HCT116 (cell line): Measurements from ENCODE around the gene GRAMD4. TPM values are rescaled to one million over a fixed set of nuclear protein-coding genes. Genes with fewer than 3 reads are reported as not detected.

Experiments used
- ATAC-seq: fragments of 200-7000 bp; cut with Tn5 transposase; 2 replicates; pipeline ENCODE4 v1.9.1; 2020; ENCODE audit warnings: mild to moderate bottlenecking, moderate library complexity
- BruUV-seq: library from RNA; stranded (reverse); fragments of 400-500 nt; replicated peaks from 2 replicates; lab custom pipeline; 2021; lab: Mats Ljungman, UMichigan
- CTCF ChIA-PET: fragments of 300-600 bp; sonication (Branson Sonifier 250); formaldehyde crosslinking; loops from one replicate; lab custom pipeline; 2021; ENCODE audit warnings: antibody characterized with exemption; lab: Charles Lee
- POLR2A ChIA-PET: fragments of 300-600, 350-600 bp; sonication (Branson Sonifier 250); formaldehyde crosslinking; loops from one replicate; lab custom pipeline; 2021; ENCODE audit warnings: antibody characterized with exemption; lab: Charles Lee
- RAD21 ChIA-PET, 2 experiments: fragments of 300-600 bp; sonication (Branson Sonifier 250); formaldehyde crosslinking; loops; one replicate each; lab custom pipeline; 2023; ENCODE audit warnings: low total read pairs in 2 of 2; ENCODE audit not compliant: uncharacterized antibody in 2 of 2, unreplicated experiment in 2 of 2, low non-redundant PET in 1 of 2; lab: Charles Lee
- DNase-seq: peaks from one replicate; pipeline ENCODE4 v3.0.0-alpha.2; 2010; ENCODE audit warnings: low read depth, low spot score
- H2AFZ ChIP-seq: fragments of 200-600 bp; shearing (Covaris generic), sonication (generic); 2 replicates; pipeline ENCODE4 v1.6.1; 2017; ENCODE audit warnings: low read depth, mixed run types, mixed read lengths, antibody characterized with exemption, low read length; ENCODE audit not compliant: poor library complexity, severe bottlenecking
- H3K27ac ChIP-seq: 2 replicates; pipeline ENCODE4 v1.5.1; 2012; ENCODE audit warnings: low read depth, low read length
- H3K27me3 ChIP-seq: fragments of 200-600 bp; sonication (generic); 2 replicates; pipeline ENCODE4 v1.6.1; 2016; ENCODE audit warnings: mixed run types, low read length, mixed read lengths; ENCODE audit not compliant: insufficient read depth
- H3K36me3 ChIP-seq, 2 experiments: fragments of 200-500 bp in 1 of 2; fragments of 200-600 bp in 1 of 2; sonication (Bioruptor generic) in 1 of 2; sonication (generic) in 1 of 2; 2 replicates each; pipeline versions ENCODE4 v1.5.1 to v1.6.1; 2014 to 2016; ENCODE audit warnings: low read length in 2 of 2, inconsistent platforms in 1 of 2, mixed read lengths in 1 of 2, mixed run types in 1 of 2; ENCODE audit not compliant: insufficient read depth in 2 of 2, control insufficient read depth in 1 of 2
- H3K4me1 ChIP-seq, 2 experiments: fragments of 200-600 bp in 1 of 2; sonication (generic) in 1 of 2; 2 replicates each; pipeline versions ENCODE4 v1.5.1 to v1.6.1; 2012 to 2017; ENCODE audit warnings: low read length in 2 of 2, inconsistent platforms in 1 of 2, mild to moderate bottlenecking in 1 of 2, mixed read lengths in 1 of 2, mixed run types in 1 of 2, moderate library complexity in 1 of 2; ENCODE audit not compliant: insufficient read depth in 2 of 2, control insufficient read depth in 1 of 2
- H3K4me2 ChIP-seq: fragments of 200-600 bp; sonication (generic); 2 replicates; pipeline ENCODE4 v1.6.1; 2017; ENCODE audit warnings: mixed run types, low read length, mixed read lengths
- H3K4me3 ChIP-seq, 2 experiments: fragments of 200-600 bp in 1 of 2; sonication (generic) in 1 of 2; replicated peaks in 1 of 2; 2 replicates each; pipeline ENCODE4 v1.5.1; 2011 to 2016; ENCODE audit warnings: low read length in 2 of 2, control low read depth in 1 of 2, low read depth in 1 of 2, mild to moderate bottlenecking in 1 of 2, mixed read lengths in 1 of 2, mixed run types in 1 of 2
- H3K79me2 ChIP-seq: fragments of 200-600 bp; sonication (generic); 2 replicates; pipeline ENCODE4 v1.6.1; 2017; ENCODE audit warnings: mild to moderate bottlenecking, mixed run types, low read length, moderate library complexity, mixed read lengths; ENCODE audit not compliant: insufficient read depth
- H3K9ac ChIP-seq: fragments of 200-600 bp; sonication (generic); 2 replicates; pipeline ENCODE4 v1.6.1; 2016; ENCODE audit warnings: low read length, mixed read lengths
- H3K9me2 ChIP-seq: fragments of 200-600 bp; sonication (generic), shearing (Covaris generic); 2 replicates; pipeline ENCODE4 v1.6.1; 2017; ENCODE audit warnings: mixed run types, mild to moderate bottlenecking, moderate library complexity; ENCODE audit not compliant: insufficient read depth
- H3K9me3 ChIP-seq, 2 experiments: fragments of 200-500 bp in 1 of 2; fragments of 200-600 bp in 1 of 2; sonication (Bioruptor generic) in 1 of 2; sonication (generic) in 1 of 2; 2 replicates each; pipeline ENCODE4 v1.6.1; 2014 to 2017; ENCODE audit warnings: low read length in 2 of 2, mixed read lengths in 2 of 2, inconsistent platforms in 1 of 2, low read depth in 1 of 2, mild to moderate bottlenecking in 1 of 2, mixed run types in 1 of 2, moderate library complexity in 1 of 2; ENCODE audit not compliant: control insufficient read depth in 1 of 2, insufficient read depth in 1 of 2
- H4K20me1 ChIP-seq: fragments of 200-600 bp; sonication (generic), shearing (Covaris generic); 2 replicates; pipeline ENCODE4 v1.6.1; 2017; ENCODE audit warnings: mixed run types, mild to moderate bottlenecking, moderate library complexity; ENCODE audit not compliant: insufficient read depth
- CBX3 ChIP-seq: IDR thresholded peaks from 2 replicates; pipeline ENCODE4 v1.6.1; 2012; ENCODE audit warnings: low read depth
- CEBPB ChIP-seq: IDR thresholded peaks from 2 replicates; pipeline ENCODE4 v1.6.1; 2012; ENCODE audit warnings: low read depth
- CTCF ChIP-seq, 3 experiments: fragments of 200-600 bp in 1 of 3; sonication (generic) in 1 of 3; IDR thresholded peaks in 2 of 3; conservative IDR thresholded peaks in 1 of 3; 2 replicates each; pipeline ENCODE4 v1.5.1; 2012 to 2017; ENCODE audit warnings: low read depth in 2 of 3, low read length in 2 of 3, antibody characterized with exemption in 1 of 3, borderline replicate concordance in 1 of 3, control low read depth in 1 of 3, mild to moderate bottlenecking in 1 of 3, mixed read lengths in 1 of 3, mixed run types in 1 of 3, moderate library complexity in 1 of 3; ENCODE audit not compliant: insufficient read depth in 1 of 3
- EGR1 ChIP-seq: IDR thresholded peaks from 2 replicates; pipeline ENCODE4 v1.6.1; 2012; ENCODE audit warnings: low read depth
- ELF1 ChIP-seq: IDR thresholded peaks from 2 replicates; pipeline ENCODE4 v1.6.1; 2012; ENCODE audit warnings: low read depth, borderline replicate concordance
- EZH2 ChIP-seq: fragments of 200-600 bp; sonication (generic); IDR thresholded peaks from 2 replicates; pipeline ENCODE4 v1.6.1; 2017; ENCODE audit warnings: antibody characterized with exemption, mixed run types
- FOSL1 ChIP-seq: IDR thresholded peaks from 2 replicates; pipeline ENCODE4 v1.6.1; 2012; ENCODE audit warnings: low read depth
- MAX ChIP-seq: IDR thresholded peaks from 2 replicates; pipeline ENCODE4 v1.6.1; 2012
- POLR2A ChIP-seq: IDR thresholded peaks from 2 replicates; pipeline ENCODE4 v1.7.0; 2011; ENCODE audit warnings: borderline replicate concordance; ENCODE audit not compliant: insufficient read depth, insufficient read length; ENCODE audit errors: extremely low read depth
- POLR2AphosphoS5 ChIP-seq: IDR thresholded peaks from 2 replicates; pipeline ENCODE4 v1.6.1; 2011; ENCODE audit warnings: mild to moderate bottlenecking, low read depth, low read length, moderate library complexity
- RAD21 ChIP-seq: IDR thresholded peaks from 2 replicates; pipeline ENCODE4 v1.6.1; 2012; ENCODE audit warnings: low read depth, mild to moderate bottlenecking
- REST ChIP-seq: IDR thresholded peaks from 2 replicates; pipeline ENCODE4 v1.6.1; 2012; ENCODE audit warnings: low read depth
- SIN3A ChIP-seq: IDR thresholded peaks from 2 replicates; pipeline ENCODE4 v1.6.1; 2012; ENCODE audit warnings: low read depth
- SP1 ChIP-seq: IDR thresholded peaks from 2 replicates; pipeline ENCODE4 v1.6.1; 2012; ENCODE audit warnings: low read depth
- SRF ChIP-seq: IDR thresholded peaks from 2 replicates; pipeline ENCODE4 v1.6.1; 2012; ENCODE audit warnings: low read depth
- TCF7L2 ChIP-seq: IDR thresholded peaks from 2 replicates; pipeline ENCODE4 v1.7.0; 2011; ENCODE audit warnings: borderline replicate concordance, inconsistent platforms; ENCODE audit not compliant: insufficient read depth, insufficient read length; ENCODE audit errors: extremely low read depth
- YY1 ChIP-seq: IDR thresholded peaks from 2 replicates; pipeline ENCODE4 v1.6.1; 2011; ENCODE audit warnings: low read length, low read depth, moderate library complexity, mild to moderate bottlenecking; ENCODE audit not compliant: insufficient replicate concordance; ENCODE audit errors: extremely low read depth
- ZBTB33 ChIP-seq: IDR thresholded peaks from 2 replicates; pipeline ENCODE4 v1.6.1; 2011; ENCODE audit warnings: mild to moderate bottlenecking, low read length, moderate library complexity; ENCODE audit not compliant: insufficient replicate concordance; ENCODE audit errors: extremely low read depth
- ZFX ChIP-seq: fragments of 450-650 bp; IDR thresholded peaks from 2 replicates; pipeline ENCODE4 v1.6.1; 2017
- ZNF274 ChIP-seq: fragments of 200-500 bp; sonication (Bioruptor generic); IDR thresholded peaks from 2 replicates; pipeline ENCODE4 v1.6.1; 2014; ENCODE audit warnings: mild to moderate bottlenecking, low read depth, low read length, inconsistent platforms
- intact Hi-C: fragments of 100-400 bp; cut with micrococcal nuclease; formaldehyde crosslinking; loops from 2 replicates; pipeline ENCODE4 v1.10.0; 2022
- total RNA-seq: library from RNA; stranded (reverse); gene quantifications from one replicate; pipeline ENCODE4 v1.2.1, GENCODE V29; 2021; ENCODE audit not compliant: unreplicated experiment

GRAMD4 gene
- total RNA-seq, 1 experiment from 2014 or later, result 25.8 TPM

- DNase-seq, result no peak
- ChIA-PET POLR2A (no interaction called here), RAD21 (no interaction called here), CTCF (no interaction called here)
- H3K9ac ChIP-seq, result no peak overlapping the region
- no peak for TF ChIP-seq EGR1
- TF ChIP-seq CEBPB, result no peak
- TF ChIP-seq TCF7L2, result no peak
- no peak for TF ChIP-seq MAX
- no peak for TF ChIP-seq SIN3A
- no peak for TF ChIP-seq EZH2
- TF ChIP-seq RAD21, result no peak
- no peak for TF ChIP-seq ZNF274
- no peak for TF ChIP-seq POLR2A
- no peak for TF ChIP-seq CBX3
- no peak for TF ChIP-seq CTCF (IDR thresholded peaks at IDR 0.05 in 2 of 3, conservative IDR thresholded peaks at IDR 0.05 in 1 of 3; ENCODE audit: borderline replicate concordance in 1 of 3, insufficient read depth in 1 of 3, low read depth in 2 of 3, low read length in 2 of 3)
- no peak for TF ChIP-seq ZFX
- TF ChIP-seq YY1, result no peak
- TF ChIP-seq REST, result no peak
- no peak for TF ChIP-seq POLR2AphosphoS5
- TF ChIP-seq SP1, result no peak
- no peak for TF ChIP-seq SRF
- no peak for TF ChIP-seq ZBTB33
- no peak for TF ChIP-seq FOSL1
- TF ChIP-seq ELF1, result no peak
- no peaks in the 10 kb centered on the region for H3K9me2 ChIP-seq
- no peaks in the 10 kb centered on the region for H3K9me3 ChIP-seq
- intact Hi-C loops, result loop anchor here (5.0 kb wide), 1 partner anchor 101 kb away; no protein-coding TSS in a partner anchor
- BruUV-seq, result no TSS peak
- no peak overlapping the region for H3K27ac ChIP-seq
- no peak for ATAC-seq
- no peak overlapping the region for H2AFZ ChIP-seq
- H3K4me2 ChIP-seq, result no peak overlapping the region
- no peaks in the 10 kb centered on the region for H4K20me1 ChIP-seq
- H3K79me2 ChIP-seq, result no peaks in the 10 kb centered on the region
- H3K4me1 ChIP-seq, result peaks cover 23 to 25% of the 10 kb centered on the region in 2 experiments
- H3K27me3 ChIP-seq, result no peaks in the 10 kb centered on the region
- no peak overlapping the region for H3K4me3 ChIP-seq
- H3K36me3 ChIP-seq, result no peaks in the 10 kb centered on the region
Observed at GRCh38 chr22:46663436-46664100, 43.4 kb downstream of the GRAMD4 start.
